SK-N-SH (cell line): ENCODE measurements around the gene FAM3C. TPM values are rescaled to one million over a fixed set of nuclear protein-coding genes. Genes with fewer than 3 reads are reported as not detected.
A peak's percentile ranks its signal among the peaks of the same experiment; 100 is the strongest.

Experiments
- CTCF ChIA-PET: fragments of 300-600, 350-600 bp; formaldehyde crosslinking; extraction: SDS; loops from one replicate; lab custom pipeline; 2021; lab: Yijun Ruan, JAX
- POLR2A ChIA-PET: fragments of 350-600 bp; sonication (Branson Sonifier 250); formaldehyde crosslinking; extraction: SDS; loops from one replicate; lab custom pipeline; 2020; ENCODE audit warnings: antibody characterized with exemption, inconsistent platforms; lab: Yijun Ruan, JAX
- DNase-seq: peaks from one replicate; pipeline ENCODE4 v3.0.0; 2012
- H2AFZ ChIP-seq: fragments of 200-600 bp; sonication (generic); 2 replicates; pipeline ENCODE4 v1.8.1; 2016; ENCODE audit warnings: antibody characterized with exemption, mild to moderate bottlenecking, low read depth
- H3F3A ChIP-seq: fragments of 200-600 bp; sonication (generic); replicated peaks from 2 replicates; pipeline ENCODE3; 2016; ENCODE audit warnings: antibody characterized with exemption, mild to moderate bottlenecking; ENCODE audit not compliant: insufficient read depth
- H3K27ac ChIP-seq, 2 experiments: fragments of 200-500 bp in 1 of 2; fragments of 200-600 bp in 1 of 2; sonication (Bioruptor generic) in 1 of 2; sonication (generic), shearing (Covaris generic) in 1 of 2; 2 replicates each; pipeline versions ENCODE4 v1.5.1 to v1.6.1; 2014 to 2016; ENCODE audit warnings: low read depth in 2 of 2, inconsistent platforms in 1 of 2, low read length in 1 of 2, mild to moderate bottlenecking in 1 of 2, mixed read lengths in 1 of 2
- H3K27me3 ChIP-seq: fragments of 200-600 bp; sonication (generic), shearing (Covaris generic); 2 replicates; pipeline ENCODE4 v1.6.1; 2016; ENCODE audit warnings: mixed run types; ENCODE audit not compliant: insufficient read depth
- H3K36me3 ChIP-seq, 2 experiments: fragments of 200-500 bp in 1 of 2; fragments of 200-600 bp in 1 of 2; sonication (Bioruptor generic) in 1 of 2; sonication (generic) in 1 of 2; replicated peaks in 1 of 2; 2 replicates each; pipeline versions ENCODE3 to v1.5.1; 2014 to 2016; ENCODE audit warnings: low read length in 1 of 2, mild to moderate bottlenecking in 1 of 2; ENCODE audit not compliant: insufficient read depth in 2 of 2, control insufficient read depth in 1 of 2
- H3K4me1 ChIP-seq, 2 experiments: fragments of 200-500 bp in 1 of 2; fragments of 200-600 bp in 1 of 2; sonication (Bioruptor generic) in 1 of 2; sonication (generic), shearing (Covaris generic) in 1 of 2; 2 replicates each; pipeline versions ENCODE4 v1.5.1 to v1.6.1; 2014 to 2016; ENCODE audit warnings: low read depth in 1 of 2, low read length in 1 of 2, mixed run types in 1 of 2; ENCODE audit not compliant: insufficient read depth in 2 of 2, control insufficient read depth in 1 of 2
- H3K4me2 ChIP-seq: fragments of 200-600 bp; sonication (generic), shearing (Covaris generic); 2 replicates; pipeline ENCODE4 v1.6.1; 2017; ENCODE audit warnings: mixed run types
- H3K4me3 ChIP-seq, 2 experiments: fragments of 200-500 bp in 1 of 2; fragments of 200-600 bp in 1 of 2; sonication (Bioruptor generic) in 1 of 2; sonication (generic), shearing (Covaris generic) in 1 of 2; 2 replicates each; pipeline versions ENCODE4 v1.5.1 to v1.8.1; 2014 to 2016; ENCODE audit warnings: low read depth in 2 of 2, inconsistent platforms in 1 of 2, low read length in 1 of 2, mild to moderate bottlenecking in 1 of 2, mixed read lengths in 1 of 2, moderate library complexity in 1 of 2
- H3K79me2 ChIP-seq: fragments of 200-600 bp; sonication (generic); 2 replicates; pipeline ENCODE4 v1.8.1; 2017; ENCODE audit warnings: mild to moderate bottlenecking; ENCODE audit not compliant: insufficient read depth
- H3K9ac ChIP-seq: fragments of 200-600 bp; sonication (generic); 2 replicates; pipeline ENCODE4 v1.6.1; 2017; ENCODE audit warnings: mixed run types
- H3K9me2 ChIP-seq: fragments of 200-600 bp; sonication (generic); 2 replicates; pipeline ENCODE4 v1.6.1; 2017; ENCODE audit warnings: mixed run types
- H3K9me3 ChIP-seq: fragments of 200-600 bp; sonication (generic); 2 replicates; pipeline ENCODE4 v1.6.1; 2017; ENCODE audit warnings: mixed run types, mild to moderate bottlenecking, moderate library complexity
- H4K20me1 ChIP-seq: fragments of 200-600 bp; sonication (generic); 2 replicates; pipeline ENCODE4 v1.6.1; 2017; ENCODE audit warnings: mild to moderate bottlenecking, mixed run types; ENCODE audit not compliant: insufficient read depth
- CHD2 ChIP-seq: fragments of 150-350 bp; IDR thresholded peaks from 2 replicates; pipeline ENCODE4 v1.6.1; 2018; ENCODE audit warnings: low read length; ENCODE audit not compliant: partially characterized antibody
- EP300 ChIP-seq, 2 experiments: IDR thresholded peaks; 2 replicates each; pipeline versions ENCODE4 v1.4.0 to v1.6.1; 2012; ENCODE audit warnings: borderline replicate concordance in 1 of 2, low read depth in 1 of 2, low read length in 1 of 2
- FOSL2 ChIP-seq: IDR thresholded peaks from 2 replicates; pipeline ENCODE4 v1.4.0; 2012; ENCODE audit warnings: low read depth, mild to moderate bottlenecking, moderate library complexity, borderline replicate concordance
- GATA2 ChIP-seq: sonication (generic); formaldehyde crosslinking; IDR thresholded peaks from 2 replicates; pipeline ENCODE4 v1.5.0; 2020; ENCODE audit warnings: mild to moderate bottlenecking, missing genetic modification reagents
- JUND ChIP-seq: IDR thresholded peaks from 2 replicates; pipeline ENCODE4 v1.4.0; 2012
- MEF2A ChIP-seq: IDR thresholded peaks from 2 replicates; pipeline ENCODE4 v1.4.0; 2012; ENCODE audit warnings: low read depth, borderline replicate concordance
- MXI1 ChIP-seq: IDR thresholded peaks from 2 replicates; pipeline ENCODE4 v1.6.1; 2012; ENCODE audit warnings: mild to moderate bottlenecking, low read depth, low read length, improper control_type of control experiment
- NFIC ChIP-seq: IDR thresholded peaks from 2 replicates; pipeline ENCODE4 v1.4.0; 2012; ENCODE audit warnings: borderline replicate concordance
- NRF1 ChIP-seq: IDR thresholded peaks from 2 replicates; pipeline ENCODE4 v1.6.1; 2012; ENCODE audit warnings: low read depth, mild to moderate bottlenecking, low read length
- RAD21 ChIP-seq: IDR thresholded peaks from 2 replicates; pipeline ENCODE4 v1.6.1; 2012; ENCODE audit warnings: mild to moderate bottlenecking, low read length
- RCOR1 ChIP-seq: fragments of 150-350 bp; IDR thresholded peaks from 2 replicates; pipeline ENCODE4 v1.6.1; 2017; ENCODE audit warnings: antibody characterized with exemption, low read length
- SIN3A ChIP-seq: IDR thresholded peaks from 2 replicates; pipeline ENCODE4 v1.6.1; 2012; ENCODE audit warnings: low read depth, mild to moderate bottlenecking, low read length, moderate library complexity, borderline replicate concordance
- TAF1 ChIP-seq: IDR thresholded peaks from 2 replicates; pipeline ENCODE4 v1.6.1; 2012; ENCODE audit warnings: low read depth, mild to moderate bottlenecking, low read length, moderate library complexity, borderline replicate concordance
- TCF12 ChIP-seq: IDR thresholded peaks from 2 replicates; pipeline ENCODE4 v1.4.0; 2012
- YY1 ChIP-seq: IDR thresholded peaks from 2 replicates; pipeline ENCODE4 v1.4.0; 2012; ENCODE audit warnings: low read depth, mild to moderate bottlenecking
- WGBS: methylation state at CpG from one replicate; pipeline ENCODE4 v1.1.6; 2017; ENCODE audit warnings: low lambda C conversion rate; 5-methylcytosine and 5-hydroxymethylcytosine counted together
- polyA plus RNA-seq, 3 experiments: library from polyadenylated mRNA; depleted of rRNA; stranded (reverse); fragments of >200 nt; gene quantifications; 2 replicates each; pipeline ENCODE4 v1.2.3, GENCODE V29; 2012
- TF ChIP-seq, protein P1 (sequence below): fragments of 150-350 bp; IDR thresholded peaks from 2 replicates; pipeline ENCODE4 v1.6.1; 2016; ENCODE audit warnings: mild to moderate bottlenecking, low read depth, low read length
- TF ChIP-seq, protein P2 (sequence below): IDR thresholded peaks from 2 replicates; pipeline ENCODE4 v1.6.1; 2012; ENCODE audit warnings: mild to moderate bottlenecking, low read depth, low read length, moderate library complexity

The FAM3C gene
- polyA plus RNA-seq, 1 of the 3 experiments (the other 2 are of a cell fraction): 80.0 TPM

DNA sequence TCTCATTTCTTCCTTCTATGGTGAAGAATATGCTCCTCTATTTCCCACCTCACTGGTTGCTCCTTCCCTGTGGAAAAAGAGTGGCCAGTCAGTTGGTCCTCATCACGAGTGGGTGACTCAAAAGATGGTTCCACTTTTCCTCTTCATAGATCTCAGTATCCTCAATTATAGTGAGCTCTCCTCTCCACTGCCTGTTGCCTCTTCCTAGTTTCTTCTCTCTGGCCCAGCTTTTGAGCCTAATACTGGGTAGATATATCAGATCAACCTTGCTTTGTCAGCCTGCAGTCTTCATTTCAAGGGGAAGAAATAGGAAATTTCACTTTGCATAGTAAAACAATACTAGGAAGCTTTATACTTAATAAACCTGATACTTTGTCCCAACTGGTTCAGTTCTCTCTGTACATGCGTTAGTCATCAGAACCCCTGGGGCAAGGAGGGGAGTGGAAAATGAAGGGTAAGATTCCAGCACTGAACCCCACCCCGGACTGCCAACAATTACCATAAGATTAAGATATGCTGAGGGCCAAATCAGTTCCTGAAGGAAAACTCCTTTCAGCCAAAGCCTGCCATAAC lies 82.8 kb downstream of the FAM3C start (continued):
- no peak for TF ChIP-seq TCF12
- TF ChIP-seq YY1: no peak
- no peak for TF ChIP-seq FOSL2
- no peak for TF ChIP-seq MEF2A
- TF ChIP-seq, protein P1, sequence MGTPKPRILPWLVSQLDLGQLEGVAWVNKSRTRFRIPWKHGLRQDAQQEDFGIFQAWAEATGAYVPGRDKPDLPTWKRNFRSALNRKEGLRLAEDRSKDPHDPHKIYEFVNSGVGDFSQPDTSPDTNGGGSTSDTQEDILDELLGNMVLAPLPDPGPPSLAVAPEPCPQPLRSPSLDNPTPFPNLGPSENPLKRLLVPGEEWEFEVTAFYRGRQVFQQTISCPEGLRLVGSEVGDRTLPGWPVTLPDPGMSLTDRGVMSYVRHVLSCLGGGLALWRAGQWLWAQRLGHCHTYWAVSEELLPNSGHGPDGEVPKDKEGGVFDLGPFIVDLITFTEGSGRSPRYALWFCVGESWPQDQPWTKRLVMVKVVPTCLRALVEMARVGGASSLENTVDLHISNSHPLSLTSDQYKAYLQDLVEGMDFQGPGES: no peak
- no peak for TF ChIP-seq NFIC

DNA sequence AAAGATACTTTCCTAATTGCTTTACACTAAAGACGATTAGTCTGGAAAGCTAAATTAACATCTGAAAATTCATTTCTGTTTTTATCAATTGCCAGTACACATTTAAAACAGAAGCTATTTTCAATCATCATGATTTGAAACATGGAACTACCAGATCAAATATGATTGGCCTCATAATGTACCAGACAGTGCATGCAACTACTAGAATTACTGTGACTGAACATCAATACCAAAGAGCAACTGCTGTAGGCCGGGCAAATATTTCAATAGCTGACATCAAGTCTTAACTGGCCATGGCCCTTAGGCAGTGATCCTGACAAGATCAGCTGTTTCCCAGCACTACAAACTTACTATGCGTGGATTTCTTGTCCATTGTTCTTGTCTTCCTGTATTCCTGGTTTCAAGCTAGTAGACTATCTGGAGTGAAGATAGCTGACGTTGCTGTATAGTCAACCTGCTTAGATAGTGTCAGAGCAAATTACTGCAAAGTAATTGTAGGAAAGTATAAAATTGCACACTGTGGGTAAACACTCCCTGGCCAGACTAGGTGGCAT lies 89.0 kb downstream of the FAM3C start:
- H2AFZ ChIP-seq: no peak overlapping the region
- DNase-seq: no peak
- no peak overlapping the region for H3K9ac ChIP-seq
- POLR2A ChIA-PET: interaction anchor here (0.8 kb wide), 1 partner anchor 131 kb away, joined by 3 read pairs; no protein-coding TSS in a partner anchor
- H3K4me1 ChIP-seq: peaks cover 0 to 37% of the 10 kb centered on the region in 2 experiments; a peak in 2 of 4 replicates
- TF ChIP-seq MXI1: 0 out of 2 replicates have a peak, but pooled peaks have one; percentile 10
- no peak for TF ChIP-seq SIN3A
- CTCF ChIA-PET: interaction anchor here (0.8 to 2.7 kb wide), 4 partner anchors 23 to 501 kb away, joined by 3 to 11 read pairs (median 4); partner anchors contain the start of gene WNT16
- H3K9me2 ChIP-seq: no peaks in the 10 kb centered on the region
- peaks cover 8% of the 10 kb centered on the region; the same call in 1 of the 2 replicates for H3K9me3 ChIP-seq
- H4K20me1 ChIP-seq: no peaks in the 10 kb centered on the region
- H3K27ac ChIP-seq: peak overlapping the region in 1 of 2 experiments; percentile 94; a peak in 2 of 4 replicates
- WGBS: 44% methylated on average over 4 of the region's 4 CpGs
- H3K4me2 ChIP-seq: no peak overlapping the region
- H3K27me3 ChIP-seq: no peaks in the 10 kb centered on the region
- no peaks in the 10 kb centered on the region for H3K36me3 ChIP-seq
- no peaks in the 10 kb centered on the region for H3F3A ChIP-seq
- no peak overlapping the region for H3K4me3 ChIP-seq
- no peaks in the 10 kb centered on the region for H3K79me2 ChIP-seq

DNA sequence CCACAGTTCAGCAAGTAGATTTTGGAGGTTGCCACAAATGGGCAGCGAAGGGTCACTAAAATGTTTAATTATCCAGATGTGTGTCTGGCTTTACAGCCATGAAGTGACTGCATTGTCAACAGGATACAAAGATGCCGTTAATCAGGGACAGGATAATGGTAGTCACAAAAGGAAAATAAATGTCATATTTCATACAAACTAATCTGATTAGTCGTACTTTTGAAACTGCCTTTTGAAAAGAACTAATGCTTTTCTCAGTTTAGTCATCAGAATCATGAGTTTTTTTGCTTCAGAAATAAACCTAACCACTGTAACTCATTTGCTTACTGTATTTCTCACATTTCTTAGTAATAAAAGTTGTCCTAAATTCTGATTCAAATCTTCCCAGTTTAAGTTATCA lies 89.5 kb downstream of the FAM3C start:
- H3K4me2 ChIP-seq: no peak overlapping the region
- H3K4me3 ChIP-seq: no peak overlapping the region
- CTCF ChIA-PET: interaction anchor here (0.8 to 2.7 kb wide), 4 partner anchors 23 to 500 kb away, joined by 3 to 11 read pairs (median 4); partner anchors contain the start of gene WNT16
- no peaks in the 10 kb centered on the region for H3K27me3 ChIP-seq
- POLR2A ChIA-PET: no interaction called here
- H3F3A ChIP-seq: no peaks in the 10 kb centered on the region
- H3K9me2 ChIP-seq: no peaks in the 10 kb centered on the region
- peak overlapping the region in 1 of 2 experiments; percentile 94; a peak in 2 of 4 replicates for H3K27ac ChIP-seq
- no peak for DNase-seq
- H3K9me3 ChIP-seq: peaks cover 8% of the 10 kb centered on the region; the same call in 1 of the 2 replicates
- H3K9ac ChIP-seq: no peak overlapping the region
- H4K20me1 ChIP-seq: no peaks in the 10 kb centered on the region
- H3K4me1 ChIP-seq: peaks cover 0 to 42% of the 10 kb centered on the region in 2 experiments; a peak in 2 of 4 replicates
- WGBS: 14% methylated on average over 3 of the region's 3 CpGs
- TF ChIP-seq JUND (no peak), RCOR1 (peak; percentile 13; the same call in 1 of the 2 replicates), SIN3A (no peak), TAF1 (no peak), EP300 (IDR thresholded peaks at IDR 0.05; ENCODE audit: borderline replicate concordance in 1 of 2, low read depth in 1 of 2, low read length in 1 of 2) (peak in 1 of 2 experiments; percentile 87; a peak in 2 of 4 replicates), NRF1 (no peak), MXI1 (no peak), CHD2 (peak; percentile 69), RAD21 (peak; percentile 27; the same call in 1 of the 2 replicates), GATA2 (CRISPR knock-in tag) (no peak; the same call in 1 of the 2 replicates)
- TF ChIP-seq, protein P2, sequence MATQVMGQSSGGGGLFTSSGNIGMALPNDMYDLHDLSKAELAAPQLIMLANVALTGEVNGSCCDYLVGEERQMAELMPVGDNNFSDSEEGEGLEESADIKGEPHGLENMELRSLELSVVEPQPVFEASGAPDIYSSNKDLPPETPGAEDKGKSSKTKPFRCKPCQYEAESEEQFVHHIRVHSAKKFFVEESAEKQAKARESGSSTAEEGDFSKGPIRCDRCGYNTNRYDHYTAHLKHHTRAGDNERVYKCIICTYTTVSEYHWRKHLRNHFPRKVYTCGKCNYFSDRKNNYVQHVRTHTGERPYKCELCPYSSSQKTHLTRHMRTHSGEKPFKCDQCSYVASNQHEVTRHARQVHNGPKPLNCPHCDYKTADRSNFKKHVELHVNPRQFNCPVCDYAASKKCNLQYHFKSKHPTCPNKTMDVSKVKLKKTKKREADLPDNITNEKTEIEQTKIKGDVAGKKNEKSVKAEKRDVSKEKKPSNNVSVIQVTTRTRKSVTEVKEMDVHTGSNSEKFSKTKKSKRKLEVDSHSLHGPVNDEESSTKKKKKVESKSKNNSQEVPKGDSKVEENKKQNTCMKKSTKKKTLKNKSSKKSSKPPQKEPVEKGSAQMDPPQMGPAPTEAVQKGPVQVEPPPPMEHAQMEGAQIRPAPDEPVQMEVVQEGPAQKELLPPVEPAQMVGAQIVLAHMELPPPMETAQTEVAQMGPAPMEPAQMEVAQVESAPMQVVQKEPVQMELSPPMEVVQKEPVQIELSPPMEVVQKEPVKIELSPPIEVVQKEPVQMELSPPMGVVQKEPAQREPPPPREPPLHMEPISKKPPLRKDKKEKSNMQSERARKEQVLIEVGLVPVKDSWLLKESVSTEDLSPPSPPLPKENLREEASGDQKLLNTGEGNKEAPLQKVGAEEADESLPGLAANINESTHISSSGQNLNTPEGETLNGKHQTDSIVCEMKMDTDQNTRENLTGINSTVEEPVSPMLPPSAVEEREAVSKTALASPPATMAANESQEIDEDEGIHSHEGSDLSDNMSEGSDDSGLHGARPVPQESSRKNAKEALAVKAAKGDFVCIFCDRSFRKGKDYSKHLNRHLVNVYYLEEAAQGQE: no peak
- no peaks in the 10 kb centered on the region for H3K36me3 ChIP-seq
- no peak overlapping the region for H2AFZ ChIP-seq
- no peaks in the 10 kb centered on the region for H3K79me2 ChIP-seq
